Testis (tissue), 3 donors: ENCODE results near the gene NFATC2. TPM values are rescaled to one million over a fixed set of nuclear protein-coding genes. Genes with fewer than 3 reads are reported as not detected.

ENCODE experiments used
- DNase-seq: peaks from one replicate; pipeline ENCODE4 v3.0.0-alpha.2; 2019
- H3K27ac ChIP-seq, 2 donors: fragments of 200-600 bp; sonication (generic); one replicate each; pipeline ENCODE4 v1.5.1; 2019
- H3K27me3 ChIP-seq: fragments of 200-600 bp; sonication (generic); one replicate; pipeline ENCODE4 v1.5.1; 2019
- H3K36me3 ChIP-seq: fragments of 200-600 bp; sonication (generic); one replicate; pipeline ENCODE4 v1.5.1; 2017; ENCODE audit warnings: low read depth; ENCODE audit errors: missing control alignments
- H3K4me1 ChIP-seq: fragments of 200-600 bp; sonication (generic); one replicate; pipeline ENCODE4 v1.5.1; 2019
- H3K4me3 ChIP-seq, 2 donors: fragments of 200-600 bp; sonication (generic); one replicate each; pipeline ENCODE4 v1.5.1; 2017 to 2019
- H3K9me3 ChIP-seq: fragments of 200-600 bp; sonication (generic); one replicate; pipeline ENCODE4 v1.5.1; 2017
- CTCF ChIP-seq, 3 experiments: fragments of 450-650 bp in 2 of 3; fragments of 200-600 bp in 1 of 3; sonication (generic) in 1 of 3; IDR thresholded peaks; one replicate each; pipeline ENCODE4 v1.5.1; 2016 to 2019; ENCODE audit warnings: antibody characterized with exemption in 3 of 3, mild to moderate bottlenecking in 2 of 3, moderate library complexity in 1 of 3
- POLR2A ChIP-seq: fragments of 450-650 bp; IDR thresholded peaks from one replicate; pipeline ENCODE4 v1.6.1; 2017; ENCODE audit warnings: antibody characterized with exemption, mild to moderate bottlenecking, moderate library complexity
- WGBS, 2 donors: methylation state at CpG; one replicate each; pipeline ENCODE4 v1.1.5; 2018; 5-methylcytosine and 5-hydroxymethylcytosine counted together
- intact Hi-C: fragments of 100-400 bp; cut with DNase I; formaldehyde crosslinking; loops from one replicate; pipeline ENCODE4 v1.15.1; 2023; ENCODE audit warnings: low total_unique reads
- polyA plus RNA-seq: library from polyadenylated mRNA; stranded (reverse); fragments of 350-450 nt; fragmentation: Illumina TruSeq; extraction: RNeasy Lipid Tissue Mini Kit (QIAGEN cat#74804); gene quantifications from one replicate; pipeline ENCODE4 v1.2.3, GENCODE V29; 2014; ENCODE audit warnings: low read depth, low replicate concordance; ENCODE audit not compliant: insufficient read depth
- total RNA-seq, 2 donors: library from RNA; depleted of rRNA; stranded (reverse); fragments of >200 nt; gene quantifications; one replicate each; pipeline ENCODE4 v1.2.3, GENCODE V29; 2016

Gene NFATC2
- total and polyA plus RNA-seq, 3 donors from 2014 or later, result 5.4 to 7.5 (median 6.5) TPM

GRCh38 chr20:51411870-51412269, 130.6 kb downstream of the NFATC2 start:
- H3K27me3 ChIP-seq, result no peaks in the 10 kb centered on the region
- H3K4me3 ChIP-seq, result no peak overlapping the region
- H3K9me3 ChIP-seq, result no peaks in the 10 kb centered on the region
- intact Hi-C loops, result no loop called here
- no peak overlapping the region for H3K27ac ChIP-seq
- no peak for DNase-seq
- no peak for TF ChIP-seq POLR2A
- TF ChIP-seq CTCF (IDR thresholded peaks at IDR 0.05), result no peak
- WGBS, 2 donors, result 67 to 91% methylated on average over 1 of the region's 1 CpG
- peaks cover 9% of the 10 kb centered on the region for H3K4me1 ChIP-seq
- H3K36me3 ChIP-seq, result no peaks in the 10 kb centered on the region

GRCh38 chr20:51410586-51411325, 131.8 kb downstream of the NFATC2 start:
- DNase-seq, result no peak
- H3K4me1 ChIP-seq, result peaks cover 9% of the 10 kb centered on the region
- no peaks in the 10 kb centered on the region for H3K36me3 ChIP-seq
- TF ChIP-seq CTCF (IDR thresholded peaks at IDR 0.05), result no peak
- no peak for TF ChIP-seq POLR2A
- no peaks in the 10 kb centered on the region for H3K27me3 ChIP-seq
- intact Hi-C loops, result no loop called here
- no peak overlapping the region for H3K27ac ChIP-seq
- H3K9me3 ChIP-seq, result no peaks in the 10 kb centered on the region
- no peak overlapping the region for H3K4me3 ChIP-seq
- WGBS, 2 donors, result 89 to 100% methylated on average over 4 of the region's 4 CpGs

- 82% methylated on average over 10 of the region's 10 CpGs for WGBS, 2 donors
- DNase-seq, result no peak
- Histone ChIP-seq H3K4me3 (no peak overlapping the region), H3K36me3 (no peaks in the 10 kb centered on the region), H3K9me3 (no peaks in the 10 kb centered on the region), H3K4me1 (peaks cover 9% of the 10 kb centered on the region), H3K27ac (no peak overlapping the region), H3K27me3 (no peaks in the 10 kb centered on the region)
- intact Hi-C loops, result no loop called here
- TF ChIP-seq POLR2A (no peak), CTCF (IDR thresholded peaks at IDR 0.05) (no peak)
Measured at GRCh38 chr20:51409192-51409880, 133.2 kb downstream of the NFATC2 start.

GRCh38 chr20:51404297-51405060, 138.0 kb downstream of the NFATC2 start:
- intact Hi-C loops, result no loop called here
- H3K36me3 ChIP-seq, result no peaks in the 10 kb centered on the region
- no peak for DNase-seq
- no peak overlapping the region for H3K4me3 ChIP-seq
- H3K4me1 ChIP-seq, result no peaks in the 10 kb centered on the region
- WGBS, 2 donors, result 86 to 87% methylated on average over 9 to 10 of the region's 10 CpGs
- no peak overlapping the region for H3K27ac ChIP-seq
- H3K27me3 ChIP-seq, result no peaks in the 10 kb centered on the region
- H3K9me3 ChIP-seq, result no peaks in the 10 kb centered on the region
- no peak for TF ChIP-seq POLR2A
